AG04450 (cell line): ENCODE results near the gene USP17L11. TPM values are rescaled to one million over a fixed set of nuclear protein-coding genes. Genes with fewer than 3 reads are reported as not detected.
"Not testable (repeated sequence)": the region's sequence is repeated elsewhere in the genome, so short reads cannot be mapped to it uniquely, and the experiment has no call there.

Experiments used
- CTCF ChIA-PET: fragments of 300-600, 350-600 bp; formaldehyde crosslinking; extraction: SDS; loops from one replicate; lab custom pipeline; 2022; ENCODE audit warnings: antibody characterized with exemption, inconsistent platforms; lab: Charles Lee
- POLR2A ChIA-PET: fragments of 350-600 bp; formaldehyde crosslinking; extraction: SDS; loops from one replicate; lab custom pipeline; 2021; ENCODE audit warnings: antibody characterized with exemption, inconsistent platforms; lab: Yijun Ruan, JAX
- DNase-seq: peaks from one replicate; pipeline ENCODE4 v3.0.0-alpha.2; 2011; ENCODE audit warnings: low read depth, low spot score
- H3K27ac ChIP-seq: one replicate; pipeline ENCODE4 v1.5.1; 2012; ENCODE audit warnings: low read depth, low read length, control low read depth
- H3K27me3 ChIP-seq: one replicate; pipeline ENCODE4 v1.6.0; 2012; ENCODE audit warnings: low read length; ENCODE audit not compliant: control insufficient read depth, insufficient read depth
- H3K4me3 ChIP-seq: 2 replicates; pipeline ENCODE4 v1.5.1; 2011; ENCODE audit warnings: mild to moderate bottlenecking, low read depth, low read length, control low read depth
- H3K9me3 ChIP-seq: 2 replicates; pipeline ENCODE4 v1.5.1; 2012; ENCODE audit warnings: low read length; ENCODE audit not compliant: control insufficient read depth, insufficient read depth
- polyA plus RNA-seq: library from polyadenylated mRNA; depleted of rRNA; stranded (reverse); fragments of >200 nt; gene quantifications from 2 replicates; pipeline ENCODE4 v1.2.3, GENCODE V29; 2011; rRNA removed

The USP17L11 gene
- polyA plus RNA-seq, 1 experiment, result not detected

- POLR2A ChIA-PET, DNase-seq, H3K27me3 ChIP-seq, H3K4me3 ChIP-seq, CTCF ChIA-PET, H3K27ac ChIP-seq, H3K9me3 ChIP-seq: not testable (repeated sequence)
Observed at GRCh38 chr4:9247953-9248680, 32.9 kb downstream of the USP17L11 start, which contains the start of gene USP17L18. TSS of gene USP17L18 (plus strand) at chr4:9248630. CDS start at chr4:9248630, 0 bp downstream.

- POLR2A ChIA-PET, result not testable (repeated sequence)
Observed at GRCh38 chr4:9253078-9253477, 37.9 kb downstream of the USP17L11 start, which contains the start of gene USP17L19. TSS of gene USP17L19 (plus strand) at chr4:9253378. CDS start at chr4:9253378, 0 bp downstream.

GRCh38 chr4:9257824-9258223 is 42.6 kb downstream of the USP17L11 start, which contains the start of gene USP17L20:
TSS of gene USP17L20 (plus strand) at chr4:9258124. CDS start at chr4:9258124, 0 bp downstream.
- POLR2A ChIA-PET, H3K9me3 ChIP-seq: not testable (repeated sequence)

More at GRCh38 chr4:9253078-9253477, 37.9 kb downstream of the USP17L11 start, which contains the start of gene USP17L19:
- H3K9me3 ChIP-seq, H3K27me3 ChIP-seq, CTCF ChIA-PET, H3K4me3 ChIP-seq, DNase-seq, H3K27ac ChIP-seq: not testable (repeated sequence)

GRCh38 chr4:9262572-9262971 is 47.4 kb downstream of the USP17L11 start, which contains the start of gene USP17L21:
TSS of gene USP17L21 (plus strand) at chr4:9262872. CDS start at chr4:9262872, 0 bp downstream.
- POLR2A ChIA-PET, result not testable (repeated sequence)

More at GRCh38 chr4:9257824-9258223, 42.6 kb downstream of the USP17L11 start, which contains the start of gene USP17L20:
- CTCF ChIA-PET, DNase-seq, H3K27ac ChIP-seq, H3K27me3 ChIP-seq, H3K4me3 ChIP-seq: not testable (repeated sequence)

More at GRCh38 chr4:9262572-9262971, 47.4 kb downstream of the USP17L11 start, which contains the start of gene USP17L21:
- H3K4me3 ChIP-seq, H3K9me3 ChIP-seq, CTCF ChIA-PET, H3K27ac ChIP-seq, H3K27me3 ChIP-seq, DNase-seq: not testable (repeated sequence)

Other genes with a start within 250 kb of the USP17L11 start
- not detected in 2 replicates for gene FAM90A26, start 45.0 kb upstream of the USP17L11 start, polyA plus RNA-seq
- not detected in 2 replicates for gene USP17L10, start 4.7 kb upstream of the USP17L11 start, polyA plus RNA-seq
- not detected in 2 replicates for gene USP17L12, start 4.7 kb downstream of the USP17L11 start, polyA plus RNA-seq
- gene USP17L13, start 9.5 kb downstream of the USP17L11 start, polyA plus RNA-seq, result not detected in 2 replicates
- not detected in 2 replicates for gene USP17L15, start 19.0 kb downstream of the USP17L11 start, polyA plus RNA-seq
- gene USP17L17, start 28.5 kb downstream of the USP17L11 start, polyA plus RNA-seq, result not detected in 2 replicates
- not detected in 2 replicates for gene USP17L18, start 33.2 kb downstream of the USP17L11 start, polyA plus RNA-seq
- gene USP17L19, start 38.0 kb downstream of the USP17L11 start, polyA plus RNA-seq, result not detected in 2 replicates
- not detected in 2 replicates for gene USP17L20, start 42.7 kb downstream of the USP17L11 start, polyA plus RNA-seq
- gene USP17L21, start 47.5 kb downstream of the USP17L11 start, polyA plus RNA-seq, result not detected in 2 replicates
- not detected in 2 replicates for gene USP17L22, start 52.2 kb downstream of the USP17L11 start, polyA plus RNA-seq
- not detected in 2 replicates for gene USP17L24, start 109.8 kb downstream of the USP17L11 start, polyA plus RNA-seq
- not detected in 2 replicates for gene USP17L25, start 114.5 kb downstream of the USP17L11 start, polyA plus RNA-seq
- not detected in 2 replicates for gene USP17L26, start 119.3 kb downstream of the USP17L11 start, polyA plus RNA-seq
- not detected in 2 replicates for gene USP17L5, start 124.0 kb downstream of the USP17L11 start, polyA plus RNA-seq
- gene USP17L27, start 128.7 kb downstream of the USP17L11 start, polyA plus RNA-seq, result not detected in 2 replicates
- gene USP17L28, start 133.5 kb downstream of the USP17L11 start, polyA plus RNA-seq, result not detected in 2 replicates
- gene USP17L29, start 138.2 kb downstream of the USP17L11 start, polyA plus RNA-seq, result not detected in 2 replicates
- not detected in 2 replicates for gene USP17L30, start 147.7 kb downstream of the USP17L11 start, polyA plus RNA-seq
- gene DEFB131A, start 229.0 kb downstream of the USP17L11 start, polyA plus RNA-seq, result not detected in 2 replicates